ENCODE data around the gene BOD1L2. TPM values are rescaled to one million over a fixed set of nuclear protein-coding genes. Genes with fewer than 3 reads are reported as not detected.

BOD1L2 gene
- total and polyA plus RNA-seq, 9 donors: not detected

GRCh38 chr18:57195341-57195740 is 48.5 kb downstream of the BOD1L2 start:
- H3K27me3 ChIP-seq: no peaks in the 10 kb centered on the region
- H3K4me1 ChIP-seq (ENCODE audit: insufficient read depth): no peaks in the 10 kb centered on the region
- no peaks in the 10 kb centered on the region for H3K9me3 ChIP-seq
- 62 to 76% (median 66%) methylated on average over 1 of the region's 1 CpG for WGBS, 3 donors
- H3K36me3 ChIP-seq: no peaks in the 10 kb centered on the region
- TF ChIP-seq POLR2A (IDR thresholded peaks at IDR 0.05): no peak
- TF ChIP-seq EP300 (IDR thresholded peaks at IDR 0.05): no peak
- TF ChIP-seq CTCF (IDR thresholded peaks at IDR 0.05): no peak
- intact Hi-C loops (cut with DNase I): no loop called here
- DNase-seq: no peak
- H3K4me3 ChIP-seq: no peak overlapping the region
- no peak overlapping the region for H3K27ac ChIP-seq

GRCh38 chr18:57197261-57197660 is 50.4 kb downstream of the BOD1L2 start:
- H3K9me3 ChIP-seq: no peaks in the 10 kb centered on the region
- intact Hi-C loops (cut with DNase I): no loop called here

GRCh38 chr18:57198073-57198472 is 51.2 kb downstream of the BOD1L2 start:
- 67 to 86% (median 70%) methylated on average over 1 of the region's 1 CpG for WGBS, 3 donors
- H3K4me3 ChIP-seq: no peak overlapping the region
- DNase-seq: no peak
- no peaks in the 10 kb centered on the region for H3K4me1 ChIP-seq (ENCODE audit: insufficient read depth)
- no peaks in the 10 kb centered on the region for H3K36me3 ChIP-seq
- TF ChIP-seq EP300 (IDR thresholded peaks at IDR 0.05): no peak
- no peak for TF ChIP-seq CTCF (IDR thresholded peaks at IDR 0.05)
- TF ChIP-seq POLR2A (IDR thresholded peaks at IDR 0.05): no peak
- H3K27me3 ChIP-seq: no peaks in the 10 kb centered on the region
- intact Hi-C loops (cut with DNase I): no loop called here
- no peak overlapping the region for H3K27ac ChIP-seq
- H3K9me3 ChIP-seq: no peaks in the 10 kb centered on the region

More at GRCh38 chr18:57197261-57197660, 50.4 kb downstream of the BOD1L2 start:
- TF ChIP-seq EP300 (IDR thresholded peaks at IDR 0.05) (no peak), POLR2A (IDR thresholded peaks at IDR 0.05) (no peak), CTCF (IDR thresholded peaks at IDR 0.05) (no peak)
- Histone ChIP-seq H3K4me1 (ENCODE audit: insufficient read depth) (no peaks in the 10 kb centered on the region), H3K27ac (no peak overlapping the region), H3K36me3 (no peaks in the 10 kb centered on the region), H3K4me3 (no peak overlapping the region), H3K27me3 (no peaks in the 10 kb centered on the region)
- no peak for DNase-seq
- 7 to 29% (median 10%) methylated on average over 1 of the region's 1 CpG for WGBS, 3 donors

Other genes starting within 250 kb of the BOD1L2 start
- gene ST8SIA3, start 205.5 kb downstream of the BOD1L2 start, total RNA-seq: not detected
- not detected for gene ST8SIA3, start 205.5 kb downstream of the BOD1L2 start, polyA plus RNA-seq

All from ovary (tissue), 9 donors.